Uterus (tissue), 4 donors: ENCODE measurements around the gene PTPRD. TPM values are rescaled to one million over a fixed set of nuclear protein-coding genes. Genes with fewer than 3 reads are reported as not detected.

Experiments
- DNase-seq, 2 donors: peaks; one replicate each; pipeline ENCODE4 v3.0.0-alpha.2; 2019 to 2020
- H3K27ac ChIP-seq, 2 donors: fragments of 200-600 bp; sonication (generic); 1 replicate in 1 of 2; 2 replicates in 1 of 2; pipeline ENCODE4 v1.5.1; 2016 to 2018
- H3K27me3 ChIP-seq, 2 donors: fragments of 200-600 bp; sonication (generic); one replicate each; pipeline ENCODE4 v1.5.1; 2018 to 2019; ENCODE audit warnings: control low read depth in 1 of 2
- H3K36me3 ChIP-seq, 2 donors: fragments of 200-600 bp; sonication (generic); one replicate each; pipeline ENCODE4 v1.5.1; 2019; ENCODE audit warnings: control low read depth in 1 of 2
- H3K4me1 ChIP-seq, 2 donors: fragments of 200-600 bp; sonication (generic); one replicate each; pipeline ENCODE4 v1.5.1; 2018 to 2019; ENCODE audit warnings: control low read depth in 1 of 2
- H3K4me3 ChIP-seq, 2 donors: fragments of 200-600 bp; sonication (generic); 1 replicate in 1 of 2; 2 replicates in 1 of 2; pipeline ENCODE4 v1.5.1; 2018 to 2019; ENCODE audit warnings: mild to moderate bottlenecking in 1 of 2
- H3K9me3 ChIP-seq, 2 donors: fragments of 200-600 bp; sonication (generic); one replicate each; pipeline ENCODE4 v1.5.1; 2019; ENCODE audit warnings: control low read depth in 1 of 2
- CTCF ChIP-seq, 4 experiments: fragments of 200-600 bp in 2 of 4; fragments of 450-650 bp in 2 of 4; sonication (generic) in 2 of 4; IDR thresholded peaks; one replicate each; pipeline ENCODE4 v1.5.1; 2016 to 2019; ENCODE audit warnings: antibody characterized with exemption in 4 of 4, mild to moderate bottlenecking in 2 of 4, moderate library complexity in 1 of 4
- POLR2A ChIP-seq, 2 donors: fragments of 450-650 bp; IDR thresholded peaks; one replicate each; pipeline ENCODE4 v1.6.1; 2016; ENCODE audit warnings: antibody characterized with exemption in 2 of 2, mild to moderate bottlenecking in 1 of 2, moderate library complexity in 1 of 2
- intact Hi-C: fragments of 100-400 bp; cut with DNase I; formaldehyde crosslinking; loops from one replicate; pipeline ENCODE4 v1.15.1; 2023; ENCODE audit warnings: low total_unique reads
- total RNA-seq, 4 donors: library from RNA; depleted of rRNA in 3 of 4; stranded (reverse); fragments of >200 nt in 3 of 4; gene quantifications; one replicate each; pipeline versions ENCODE4 v1.1.0 to v1.2.4, GENCODE V29; 2014 to 2023
- donor health status: DM: yes; HTN: yes; CAD: no.

The PTPRD gene
- total RNA-seq, 4 donors from 2014 or later, result 1.2 to 136 (median 26.4) TPM

DNA sequence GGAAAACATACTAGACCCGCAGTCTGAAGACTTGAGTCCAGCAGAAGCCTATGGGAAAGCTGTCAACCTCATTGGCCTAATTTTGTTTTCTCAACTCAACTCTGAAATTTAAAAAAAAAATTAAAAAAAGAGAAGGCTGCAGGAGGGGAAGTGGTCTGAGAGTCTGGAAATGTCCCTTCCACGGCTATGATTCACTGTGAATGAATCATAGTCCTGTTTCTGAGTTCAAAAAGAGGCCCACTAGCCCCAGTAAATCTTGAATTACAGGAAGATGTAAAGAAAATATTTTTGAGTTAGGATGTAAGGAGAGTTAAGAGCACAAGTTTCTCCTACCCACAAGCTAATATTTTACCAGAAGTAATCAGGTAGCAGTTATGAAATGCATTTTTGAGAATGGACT is 2247.8 kb downstream of the PTPRD start:
- TF ChIP-seq POLR2A (IDR thresholded peaks at IDR 0.05), result no peak
- TF ChIP-seq CTCF (IDR thresholded peaks at IDR 0.05), result no peak
- H3K4me1 ChIP-seq, result no peaks in the 10 kb centered on the region
- intact Hi-C loops, result no loop called here

DNA sequence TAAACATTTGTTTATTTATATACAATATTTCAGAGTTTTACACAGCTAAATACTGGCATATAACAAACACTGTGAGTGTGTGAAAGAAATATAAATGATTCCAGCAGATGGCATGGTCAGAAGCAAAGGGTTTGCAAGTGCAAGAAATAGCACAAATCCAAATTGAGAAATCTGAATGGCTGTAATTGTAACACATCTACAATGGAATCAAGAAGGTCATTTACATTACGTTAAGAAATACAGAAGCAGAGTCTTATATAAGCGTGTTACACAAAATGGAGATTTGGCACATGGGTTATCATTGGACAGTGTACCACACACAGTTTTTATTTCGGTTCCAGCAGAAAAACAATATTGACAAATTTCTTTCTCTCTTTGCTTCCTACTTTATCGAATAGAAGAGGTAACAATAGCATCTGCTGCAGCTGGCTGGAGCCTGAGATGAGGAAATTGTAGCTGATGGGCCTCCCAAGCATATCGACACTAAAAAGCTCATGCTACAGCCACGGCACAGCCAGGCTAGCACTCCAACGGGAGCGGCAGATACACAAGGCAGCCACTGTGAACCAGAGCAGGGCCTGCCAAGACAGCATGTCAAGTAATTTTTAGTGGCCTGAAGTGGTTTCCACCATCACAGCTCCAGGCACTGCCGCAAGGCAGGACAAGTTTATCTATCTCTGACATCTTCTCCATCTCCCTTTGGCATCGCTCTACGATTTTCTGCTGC is 2248.6 kb downstream of the PTPRD start:
- TF ChIP-seq CTCF (IDR thresholded peaks at IDR 0.05) (no peak), POLR2A (IDR thresholded peaks at IDR 0.05) (no peak)
- Histone ChIP-seq H3K27ac (no peak overlapping the region), H3K36me3 (no peaks in the 10 kb centered on the region), H3K4me3 (no peak overlapping the region), H3K4me1 (no peaks in the 10 kb centered on the region), H3K9me3 (no peaks in the 10 kb centered on the region), H3K27me3 (no peaks in the 10 kb centered on the region)
- no peak for DNase-seq
- intact Hi-C loops, result no loop called here

More for the DNA sequence above, 2247.8 kb downstream of the PTPRD start:
- DNase-seq, result no peak
- Histone ChIP-seq H3K9me3 (no peaks in the 10 kb centered on the region), H3K27me3 (no peaks in the 10 kb centered on the region), H3K4me3 (no peak overlapping the region), H3K27ac (no peak overlapping the region), H3K36me3 (no peaks in the 10 kb centered on the region)

DNA sequence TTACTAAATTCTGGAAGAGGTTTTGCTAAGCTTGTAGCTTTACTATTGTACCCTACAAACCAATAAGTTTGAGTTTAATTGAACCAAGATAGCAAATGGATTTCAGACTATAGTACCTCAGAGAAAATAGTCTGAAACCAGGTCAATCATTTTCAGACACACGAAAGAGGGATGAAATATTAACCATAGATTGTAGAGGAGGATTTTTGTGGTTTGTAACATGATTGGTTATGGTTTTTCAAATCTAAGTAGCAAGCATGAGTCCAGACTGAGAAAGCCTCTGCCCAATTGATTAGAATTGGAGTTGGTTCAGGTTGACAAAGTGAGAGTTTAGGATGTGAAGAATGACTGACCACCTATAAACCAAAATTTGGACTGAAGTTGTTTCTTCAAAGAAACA is 2250.6 kb downstream of the PTPRD start:
- TF ChIP-seq POLR2A (IDR thresholded peaks at IDR 0.05) (no peak), CTCF (IDR thresholded peaks at IDR 0.05) (no peak)
- H3K4me3 ChIP-seq, result no peak overlapping the region
- no peaks in the 10 kb centered on the region for H3K4me1 ChIP-seq
- H3K27ac ChIP-seq, result no peak overlapping the region
- DNase-seq, result no peak
- no peaks in the 10 kb centered on the region for H3K36me3 ChIP-seq
- H3K27me3 ChIP-seq, result no peaks in the 10 kb centered on the region
- no peaks in the 10 kb centered on the region for H3K9me3 ChIP-seq
- intact Hi-C loops, result no loop called here

DNA sequence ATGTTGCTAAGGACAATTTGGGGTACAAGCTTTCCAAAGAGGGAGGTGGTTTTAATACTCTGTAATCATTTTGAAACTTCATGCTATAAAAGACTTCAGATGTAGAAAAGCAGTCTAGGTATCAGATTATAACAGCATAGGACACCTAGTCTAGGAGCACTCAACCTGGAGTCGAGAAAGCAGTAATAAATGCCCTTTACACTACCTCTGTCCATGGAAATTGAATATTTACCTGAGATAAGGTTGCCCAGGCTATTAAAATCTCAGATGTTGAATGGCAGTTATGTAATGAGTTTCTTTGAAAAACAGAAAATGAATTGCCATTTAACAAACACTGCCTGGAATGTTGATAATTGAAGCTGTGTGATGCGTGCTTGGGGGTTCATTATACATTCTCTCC is 2251.4 kb downstream of the PTPRD start:
- no peaks in the 10 kb centered on the region for H3K9me3 ChIP-seq
- no peak overlapping the region for H3K27ac ChIP-seq
- no peaks in the 10 kb centered on the region for H3K4me1 ChIP-seq
- H3K36me3 ChIP-seq, result no peaks in the 10 kb centered on the region
- no peak for DNase-seq
- TF ChIP-seq CTCF (IDR thresholded peaks at IDR 0.05) (no peak), POLR2A (IDR thresholded peaks at IDR 0.05) (no peak)
- no peaks in the 10 kb centered on the region for H3K27me3 ChIP-seq
- intact Hi-C loops, result no loop called here
- H3K4me3 ChIP-seq, result no peak overlapping the region

GRCh38 chr9:8356406-8356805 is 2256.4 kb downstream of the PTPRD start:
- Histone ChIP-seq H3K9me3 (no peaks in the 10 kb centered on the region), H3K4me3 (no peak overlapping the region), H3K36me3 (no peaks in the 10 kb centered on the region), H3K27me3 (no peaks in the 10 kb centered on the region), H3K4me1 (no peaks in the 10 kb centered on the region), H3K27ac (no peak overlapping the region)
- intact Hi-C loops, result no loop called here
- DNase-seq, result no peak
- TF ChIP-seq CTCF (IDR thresholded peaks at IDR 0.05) (no peak), POLR2A (IDR thresholded peaks at IDR 0.05) (no peak)
